Fibroblast of the aortic adventitia (primary cell): Measurements from ENCODE around the gene IQCH. TPM values are rescaled to one million over a fixed set of nuclear protein-coding genes. Genes with fewer than 3 reads are reported as not detected.

Source experiments
- DNase-seq: peaks from one replicate; pipeline ENCODE4 v3.0.0-alpha.2; 2010; ENCODE audit warnings: low read depth
- H3K4me3 ChIP-seq: 2 replicates; pipeline ENCODE4 v1.5.1; 2011; ENCODE audit warnings: low read depth, mild to moderate bottlenecking, control low read depth, low read length, moderate library complexity
- CTCF ChIP-seq: IDR thresholded peaks from 2 replicates; pipeline ENCODE4 v1.5.1; 2011; ENCODE audit warnings: mild to moderate bottlenecking, low read length, control low read depth, inconsistent platforms; ENCODE audit not compliant: insufficient read depth
- total RNA-seq: library from RNA; depleted of rRNA; stranded (reverse); fragments of >200 nt; gene quantifications from 2 replicates; pipeline ENCODE4 v1.2.3, GENCODE V29; 2012; ENCODE audit warnings: low replicate concordance

IQCH gene
- total RNA-seq, 1 donor = 3.6 TPM

- TF ChIP-seq CTCF = no peak
- DNase-seq = no peak
- no peak overlapping the region for H3K4me3 ChIP-seq
These were observed 26.3 kb upstream of the IQCH start for GRCh38 chr15:67228286-67228685.

- no peak for DNase-seq
- no peak overlapping the region for H3K4me3 ChIP-seq
- no peak for TF ChIP-seq CTCF
These were observed 24.1 kb upstream of the IQCH start for GRCh38 chr15:67230504-67230903.

GRCh38 chr15:67232591-67232990, 22.0 kb upstream of the IQCH start:
- TF ChIP-seq CTCF = no peak
- H3K4me3 ChIP-seq = no peak overlapping the region

GRCh38 chr15:67240235-67241131, 14.1 kb upstream of the IQCH start:
- no peak for DNase-seq
- no peak overlapping the region for H3K4me3 ChIP-seq
- TF ChIP-seq CTCF = no peak

More at GRCh38 chr15:67232591-67232990, 22.0 kb upstream of the IQCH start:
- DNase-seq = no peak

- no peak for TF ChIP-seq CTCF
- no peak overlapping the region for H3K4me3 ChIP-seq
- DNase-seq = no peak
These were observed 13.3 kb upstream of the IQCH start for GRCh38 chr15:67241132-67241855.

GRCh38 chr15:67242708-67243111, 11.9 kb upstream of the IQCH start:
- no peak for TF ChIP-seq CTCF
- peak; percentile 51 for DNase-seq
- no peak overlapping the region for H3K4me3 ChIP-seq
